GM18951 (cell line): Measurements from ENCODE around the gene PRR9.

Experiments
- POLR2A ChIP-seq: IDR thresholded peaks from 4 replicates; pipeline ENCODE4 v1.6.1; 2011; ENCODE audit warnings: mild to moderate bottlenecking; ENCODE audit not compliant: insufficient read length, insufficient read depth; ENCODE audit errors: extremely low read depth
- in situ Hi-C: fragments of 300-500 bp; cut with MboI; formaldehyde crosslinking; loops from one replicate; pipeline ENCODE4 v1.12.0; 2022; ENCODE audit warnings: low sequenced_read_pairs, mixed read lengths, inconsistent platforms; ENCODE audit not compliant: unreplicated experiment

PRR9 gene

GRCh38 chr1:153262462-153263157 lies 45.2 kb downstream of the PRR9 start:
- in situ Hi-C loops = no loop called here
- TF ChIP-seq POLR2A = no peak

- no peak for TF ChIP-seq POLR2A
- in situ Hi-C loops = no loop called here
Observed at GRCh38 chr1:153265457-153265856, 48.1 kb downstream of the PRR9 start.
